IMR-90 (cell line): ENCODE data around the gene ZNF503.

Source experiments
- BHLHE40 ChIP-seq: fragments of 150-350 bp; IDR thresholded peaks from 2 replicates; pipeline ENCODE4 v1.6.1; 2016; ENCODE audit warnings: mild to moderate bottlenecking, low read depth, low read length
- CEBPB ChIP-seq: IDR thresholded peaks from 2 replicates; pipeline ENCODE4 v1.6.1; 2012; ENCODE audit warnings: low read depth, low read length, improper control_type of control experiment
- CTCF ChIP-seq: conservative IDR thresholded peaks from 2 replicates; pipeline ENCODE4 v1.5.1; 2012; ENCODE audit warnings: mild to moderate bottlenecking, low read depth, low read length, improper control_type of control experiment
- FOS ChIP-seq: fragments of 150-350 bp; IDR thresholded peaks from 2 replicates; pipeline ENCODE4 v1.6.1; 2016; ENCODE audit warnings: low read depth, low read length
- MAFK ChIP-seq: IDR thresholded peaks from 2 replicates; pipeline ENCODE4 v1.6.1; 2012; ENCODE audit warnings: low read depth, low read length, improper control_type of control experiment
- MAZ ChIP-seq: IDR thresholded peaks from 2 replicates; pipeline ENCODE4 v1.6.1; 2012; ENCODE audit warnings: low read depth, mild to moderate bottlenecking, low read length, improper control_type of control experiment, moderate library complexity, borderline replicate concordance
- NFE2L2 ChIP-seq: fragments of 150-350 bp; IDR thresholded peaks from 2 replicates; pipeline ENCODE4 v1.6.1; 2016; ENCODE audit warnings: low read depth, mild to moderate bottlenecking, low read length
- POLR2A ChIP-seq: IDR thresholded peaks from 2 replicates; pipeline ENCODE4 v1.6.1; 2012; ENCODE audit warnings: mild to moderate bottlenecking, low read depth, low read length
- RAD21 ChIP-seq: IDR thresholded peaks from 2 replicates; pipeline ENCODE4 v1.6.1; 2012; ENCODE audit warnings: low read length, improper control_type of control experiment
- RCOR1 ChIP-seq: IDR thresholded peaks from 2 replicates; pipeline ENCODE4 v1.6.1; 2012; ENCODE audit warnings: mild to moderate bottlenecking, low read length, improper control_type of control experiment; ENCODE audit not compliant: insufficient replicate concordance
- RFX5 ChIP-seq: IDR thresholded peaks from 2 replicates; pipeline ENCODE4 v1.8.0; 2012; ENCODE audit warnings: low read depth, mild to moderate bottlenecking, low read length, moderate library complexity
- SMC3 ChIP-seq: fragments of 150-350 bp; IDR thresholded peaks from 2 replicates; pipeline ENCODE4 v1.6.1; 2016; ENCODE audit warnings: low read depth, mild to moderate bottlenecking, antibody characterized with exemption, low read length, moderate library complexity
- TF ChIP-seq, protein P1 (sequence below): fragments of 150-350 bp; IDR thresholded peaks from 2 replicates; pipeline ENCODE4 v1.6.1; 2017; ENCODE audit warnings: mild to moderate bottlenecking, antibody characterized with exemption, low read length, low read depth
- TF ChIP-seq, protein P2 (sequence below): fragments of 150-350 bp; IDR thresholded peaks from 2 replicates; pipeline ENCODE4 v1.6.1; 2016; ENCODE audit warnings: low read depth, mild to moderate bottlenecking, low read length, moderate library complexity, borderline replicate concordance

GRCh38 chr10:75425291-75426079, 23.9 kb upstream of the ZNF503 start:
- TF ChIP-seq MAZ (no peak), FOS (no peak), CTCF (no peak), RAD21 (no peak), POLR2A (no peak), BHLHE40 (no peak), SMC3 (no peak), NFE2L2 (no peak), CEBPB (no peak), RCOR1 (no peak), RFX5 (no peak), MAFK (no peak)
- TF ChIP-seq, protein P1, sequence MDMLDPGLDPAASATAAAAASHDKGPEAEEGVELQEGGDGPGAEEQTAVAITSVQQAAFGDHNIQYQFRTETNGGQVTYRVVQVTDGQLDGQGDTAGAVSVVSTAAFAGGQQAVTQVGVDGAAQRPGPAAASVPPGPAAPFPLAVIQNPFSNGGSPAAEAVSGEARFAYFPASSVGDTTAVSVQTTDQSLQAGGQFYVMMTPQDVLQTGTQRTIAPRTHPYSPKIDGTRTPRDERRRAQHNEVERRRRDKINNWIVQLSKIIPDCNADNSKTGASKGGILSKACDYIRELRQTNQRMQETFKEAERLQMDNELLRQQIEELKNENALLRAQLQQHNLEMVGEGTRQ = no peak
- TF ChIP-seq, protein P2, sequence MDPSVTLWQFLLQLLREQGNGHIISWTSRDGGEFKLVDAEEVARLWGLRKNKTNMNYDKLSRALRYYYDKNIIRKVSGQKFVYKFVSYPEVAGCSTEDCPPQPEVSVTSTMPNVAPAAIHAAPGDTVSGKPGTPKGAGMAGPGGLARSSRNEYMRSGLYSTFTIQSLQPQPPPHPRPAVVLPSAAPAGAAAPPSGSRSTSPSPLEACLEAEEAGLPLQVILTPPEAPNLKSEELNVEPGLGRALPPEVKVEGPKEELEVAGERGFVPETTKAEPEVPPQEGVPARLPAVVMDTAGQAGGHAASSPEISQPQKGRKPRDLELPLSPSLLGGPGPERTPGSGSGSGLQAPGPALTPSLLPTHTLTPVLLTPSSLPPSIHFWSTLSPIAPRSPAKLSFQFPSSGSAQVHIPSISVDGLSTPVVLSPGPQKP = no peak
